ENCODE results near the gene DIP2C.

The DIP2C gene

GRCh38 chr10:452512-453426, 236.7 kb downstream of the DIP2C start:
- DNase-seq (no peak), ATAC-seq (ENCODE audit: insufficient read depth, low read depth) (no peak)
- Histone ChIP-seq H3K27me3 (ENCODE audit: insufficient read depth, low read length, poor library complexity) (peaks cover 46% of the 10 kb centered on the region), H3K27ac (ENCODE audit: low read length) (no peak overlapping the region), H3K36me3 (ENCODE audit: insufficient read depth, low read length) (no peaks in the 10 kb centered on the region), H3K4me1 (ENCODE audit: insufficient read depth, low read length) (peaks cover 35% of the 10 kb centered on the region), H3K79me2 (ENCODE audit: insufficient read depth, low read length) (no peaks in the 10 kb centered on the region), H2AFZ (ENCODE audit: low read depth, low read length) (no peak overlapping the region), H3K9me3 (ENCODE audit: insufficient read depth, low read length, severe bottlenecking) (no peaks in the 10 kb centered on the region), H3K4me2 (ENCODE audit: insufficient read depth, low read length) (no peak overlapping the region), H3K4me3 (ENCODE audit: low read depth in 1 of 2, low read length in 2 of 2) (no peak overlapping the region), H4K20me1 (ENCODE audit: insufficient read depth, low read length) (peaks cover 47% of the 10 kb centered on the region), H3K9ac (ENCODE audit: low read depth, low read length) (no peak overlapping the region)
- TF ChIP-seq, protein P1, sequence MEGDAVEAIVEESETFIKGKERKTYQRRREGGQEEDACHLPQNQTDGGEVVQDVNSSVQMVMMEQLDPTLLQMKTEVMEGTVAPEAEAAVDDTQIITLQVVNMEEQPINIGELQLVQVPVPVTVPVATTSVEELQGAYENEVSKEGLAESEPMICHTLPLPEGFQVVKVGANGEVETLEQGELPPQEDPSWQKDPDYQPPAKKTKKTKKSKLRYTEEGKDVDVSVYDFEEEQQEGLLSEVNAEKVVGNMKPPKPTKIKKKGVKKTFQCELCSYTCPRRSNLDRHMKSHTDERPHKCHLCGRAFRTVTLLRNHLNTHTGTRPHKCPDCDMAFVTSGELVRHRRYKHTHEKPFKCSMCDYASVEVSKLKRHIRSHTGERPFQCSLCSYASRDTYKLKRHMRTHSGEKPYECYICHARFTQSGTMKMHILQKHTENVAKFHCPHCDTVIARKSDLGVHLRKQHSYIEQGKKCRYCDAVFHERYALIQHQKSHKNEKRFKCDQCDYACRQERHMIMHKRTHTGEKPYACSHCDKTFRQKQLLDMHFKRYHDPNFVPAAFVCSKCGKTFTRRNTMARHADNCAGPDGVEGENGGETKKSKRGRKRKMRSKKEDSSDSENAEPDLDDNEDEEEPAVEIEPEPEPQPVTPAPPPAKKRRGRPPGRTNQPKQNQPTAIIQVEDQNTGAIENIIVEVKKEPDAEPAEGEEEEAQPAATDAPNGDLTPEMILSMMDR (IDR thresholded peaks at IDR 0.05; ENCODE audit: borderline replicate concordance, extremely low read depth, low read length, poor library complexity, severe bottlenecking) = no peak
- TF ChIP-seq EZH2 (IDR thresholded peaks at IDR 0.05; ENCODE audit: borderline replicate concordance, low read depth, low read length, severe bottlenecking) = no peak

GRCh38 chr10:451856-452255, 237.6 kb downstream of the DIP2C start:
- Histone ChIP-seq H2AFZ (ENCODE audit: low read depth, low read length) (no peak overlapping the region), H3K79me2 (ENCODE audit: insufficient read depth, low read length) (no peaks in the 10 kb centered on the region), H3K27me3 (ENCODE audit: insufficient read depth, low read length, poor library complexity) (peaks cover 39% of the 10 kb centered on the region), H4K20me1 (ENCODE audit: insufficient read depth, low read length) (peaks cover 47% of the 10 kb centered on the region), H3K4me3 (ENCODE audit: low read depth in 1 of 2, low read length in 2 of 2) (no peak overlapping the region), H3K27ac (ENCODE audit: low read length) (no peak overlapping the region), H3K9ac (ENCODE audit: low read depth, low read length) (no peak overlapping the region), H3K9me3 (ENCODE audit: insufficient read depth, low read length, severe bottlenecking) (no peaks in the 10 kb centered on the region), H3K36me3 (ENCODE audit: insufficient read depth, low read length) (no peaks in the 10 kb centered on the region), H3K4me2 (ENCODE audit: insufficient read depth, low read length) (peak overlapping the region; percentile 44; the same call in 1 of the 2 replicates), H3K4me1 (ENCODE audit: insufficient read depth, low read length) (peaks cover 35% of the 10 kb centered on the region)
- ATAC-seq (ENCODE audit: insufficient read depth, low read depth) (no peak), DNase-seq (no peak)
- TF ChIP-seq, protein P1 (IDR thresholded peaks at IDR 0.05; ENCODE audit: borderline replicate concordance, extremely low read depth, low read length, poor library complexity, severe bottlenecking) = no peak
- TF ChIP-seq EZH2 (IDR thresholded peaks at IDR 0.05; ENCODE audit: borderline replicate concordance, low read depth, low read length, severe bottlenecking) = no peak

DNA sequence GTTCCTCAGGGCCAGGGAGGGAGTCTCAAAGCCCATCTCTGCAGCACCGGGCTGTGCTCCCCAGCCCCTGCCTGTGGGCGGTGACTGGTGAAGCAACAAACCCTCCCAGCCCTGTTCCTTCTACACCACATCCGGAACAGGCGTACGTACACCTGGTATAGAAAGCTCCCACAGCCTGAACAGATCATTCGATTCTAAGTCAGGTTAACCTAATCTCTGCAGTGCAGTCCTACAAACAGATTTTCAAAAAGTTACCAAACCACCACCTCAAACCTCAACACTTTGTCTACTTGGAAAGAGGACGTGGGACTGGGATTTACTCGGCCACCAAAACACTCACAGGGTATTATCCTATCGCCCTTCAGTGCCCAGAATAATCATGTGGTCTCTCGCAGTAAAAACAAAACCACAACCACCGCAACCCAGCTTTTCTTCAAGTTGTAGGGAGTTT, 238.4 kb downstream of the DIP2C start:
- no peak overlapping the region for H2AFZ ChIP-seq (ENCODE audit: low read depth, low read length)
- no peak overlapping the region for H3K9ac ChIP-seq (ENCODE audit: low read depth, low read length)
- H3K9me3 ChIP-seq (ENCODE audit: insufficient read depth, low read length, severe bottlenecking) = no peaks in the 10 kb centered on the region
- H3K27ac ChIP-seq (ENCODE audit: low read length) = no peak overlapping the region
- peaks cover 35% of the 10 kb centered on the region for H3K4me1 ChIP-seq (ENCODE audit: insufficient read depth, low read length)
- H3K4me2 ChIP-seq (ENCODE audit: insufficient read depth, low read length) = peak overlapping the region; percentile 44; the same call in 1 of the 2 replicates
- no peaks in the 10 kb centered on the region for H3K79me2 ChIP-seq (ENCODE audit: insufficient read depth, low read length)
- ATAC-seq (ENCODE audit: insufficient read depth, low read depth) (peak; percentile 99), DNase-seq (peak; percentile 86)
- peaks cover 43% of the 10 kb centered on the region for H4K20me1 ChIP-seq (ENCODE audit: insufficient read depth, low read length)
- H3K27me3 ChIP-seq (ENCODE audit: insufficient read depth, low read length, poor library complexity) = peaks cover 32% of the 10 kb centered on the region
- no peaks in the 10 kb centered on the region for H3K36me3 ChIP-seq (ENCODE audit: insufficient read depth, low read length)
- H3K4me3 ChIP-seq (ENCODE audit: low read depth in 1 of 2, low read length in 2 of 2) = no peak overlapping the region
- TF ChIP-seq, protein P1 (IDR thresholded peaks at IDR 0.05; ENCODE audit: borderline replicate concordance, extremely low read depth, low read length, poor library complexity, severe bottlenecking) = no peak
- no peak for TF ChIP-seq EZH2 (IDR thresholded peaks at IDR 0.05; ENCODE audit: borderline replicate concordance, low read depth, low read length, severe bottlenecking)

All from DND-41 (cell line).